Kidney (tissue), 14 donors: ENCODE data around the gene NFATC2IP. TPM values are rescaled to one million over a fixed set of nuclear protein-coding genes. Genes with fewer than 3 reads are reported as not detected.

ENCODE experiments used
- DNase-seq, 5 donors: peaks; one replicate each; pipeline ENCODE4 v3.0.0-alpha.2; 2013 to 2020
- FAIRE-seq: peaks from 2 replicates; lab custom pipeline; 2012; peaks lifted over from hg19 to GRCh38; lab: Jason Lieb, UNC
- H3K27ac ChIP-seq, 2 donors: one replicate each; pipeline ENCODE4 v1.7.0; 2013; ENCODE audit warnings: low read depth in 2 of 2, low read length in 2 of 2, inconsistent platforms in 1 of 2
- H3K27me3 ChIP-seq: one replicate; pipeline ENCODE4 v1.7.1; 2013; ENCODE audit warnings: low read length, inconsistent platforms; ENCODE audit not compliant: control insufficient read depth, insufficient read depth
- H3K36me3 ChIP-seq, 3 donors: one replicate each; pipeline versions ENCODE4 v1.7.0 to v1.7.1; 2013; ENCODE audit warnings: low read length in 3 of 3, control low read depth in 1 of 3, inconsistent platforms in 1 of 3; ENCODE audit not compliant: insufficient read depth in 3 of 3, control insufficient read depth in 2 of 3
- H3K4me1 ChIP-seq, 3 donors: one replicate each; pipeline versions ENCODE4 v1.7.0 to v1.7.1; 2013; ENCODE audit warnings: low read length in 3 of 3, inconsistent platforms in 1 of 3, low read depth in 1 of 3; ENCODE audit not compliant: control insufficient read depth in 2 of 3, insufficient read depth in 2 of 3
- H3K4me3 ChIP-seq, 3 donors: one replicate each; pipeline versions ENCODE4 v1.7.0 to v1.8.1; 2013; ENCODE audit warnings: low read length in 3 of 3, control low read depth in 1 of 3, inconsistent platforms in 1 of 3
- H3K9ac ChIP-seq, 3 donors: one replicate each; pipeline versions ENCODE4 v1.7.0 to v1.7.1; 2013; ENCODE audit warnings: low read length in 3 of 3, control low read depth in 1 of 3, inconsistent platforms in 1 of 3
- H3K9me3 ChIP-seq, 3 donors: one replicate each; pipeline versions ENCODE4 v1.7.0 to v1.7.1; 2013; ENCODE audit warnings: low read length in 3 of 3, control low read depth in 1 of 3, inconsistent platforms in 1 of 3; ENCODE audit not compliant: control insufficient read depth in 2 of 3, insufficient read depth in 1 of 3
- intact Hi-C: fragments of 100-400 bp; cut with DNase I; formaldehyde crosslinking; loops from one replicate; pipeline ENCODE4 v1.11.1; 2022
- polyA plus RNA-seq: library from polyadenylated mRNA; stranded (reverse); fragments of 350-450 nt; fragmentation: Illumina TruSeq; extraction: RNeasy Lipid Tissue Mini Kit (QIAGEN cat#74804); gene quantifications from one replicate; pipeline ENCODE4 v1.2.3, GENCODE V29; 2014; ENCODE audit warnings: low read depth, low replicate concordance; ENCODE audit not compliant: insufficient read depth
- total RNA-seq: library from RNA; stranded (reverse); fragmentation: NEBNext Ultra II Directional; extraction: Animal tissue kit (Norgen Biotek cat#: 25700); gene quantifications from one replicate; pipeline ENCODE4 v1.2.1, GENCODE V29; 2021
- TF ChIP-seq, protein P1 (sequence below): IDR thresholded peaks from 3 replicates; pipeline ENCODE4 v1.5.1; 2012; ENCODE audit warnings: mild to moderate bottlenecking, moderate library complexity, borderline replicate concordance; ENCODE audit not compliant: insufficient read depth; ENCODE audit errors: extremely low read depth
- donor health status: control.
- donor health status: control.
- donor health status: control.
- donor health status: control.
- donor health status: control.
- donor health status: DM: yes; HTN: yes; CAD: no.
- donor health status: Normal renal cell carcinoma (clear cell type).

The NFATC2IP gene
- total and polyA plus RNA-seq, 2 donors from 2014 or later = 8.9 to 31.0 TPM

DNA sequence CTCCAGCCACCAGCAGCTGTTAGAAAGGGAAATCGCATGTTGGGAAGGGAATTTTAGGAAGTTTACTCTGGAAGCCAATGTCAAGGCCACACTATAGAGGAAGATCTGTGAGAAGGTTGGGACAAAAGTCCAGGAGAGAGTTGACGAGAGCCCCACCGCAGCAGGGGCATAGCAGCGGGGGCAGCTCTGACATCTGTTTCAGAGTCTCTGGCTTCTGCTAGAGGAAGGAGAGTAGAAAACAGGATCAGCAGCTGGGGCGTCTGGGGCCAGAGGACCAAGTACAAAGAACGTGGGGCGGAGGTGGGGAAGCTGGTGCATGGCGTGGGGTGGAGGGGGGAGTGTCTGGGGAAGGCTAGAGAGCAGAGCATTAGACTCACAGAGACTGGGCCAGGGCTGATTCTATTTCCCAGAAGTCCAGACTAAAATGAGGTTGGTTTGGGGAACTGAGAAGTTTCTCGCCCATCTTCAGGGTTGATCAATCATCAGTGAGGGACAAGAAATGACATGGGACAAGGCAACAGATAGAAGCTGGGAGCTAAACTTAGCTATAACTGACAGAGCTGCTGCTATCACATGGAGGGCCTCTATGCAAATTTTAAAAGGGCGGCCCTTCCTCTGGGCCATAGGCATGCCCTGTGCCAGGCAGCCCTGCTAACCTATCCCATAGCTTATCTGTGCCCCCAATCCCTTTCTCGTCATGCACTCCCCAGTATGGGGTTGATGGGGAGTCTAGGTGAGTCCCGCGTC lies 26.9 kb upstream of the NFATC2IP start:
- DNase-seq = peak in 1 of 5 donors; percentile 22
- peak overlapping the region in 1 of 3 donors; percentile 26 for H3K9ac ChIP-seq
- intact Hi-C loops = no loop called here
- peak overlapping the region; percentile 34 to 91 (median 56) for H3K4me3 ChIP-seq
- peaks cover 0 to 8% (median 3%) of the 10 kb centered on the region in 3 donors for H3K36me3 ChIP-seq
- TF ChIP-seq, protein P1, sequence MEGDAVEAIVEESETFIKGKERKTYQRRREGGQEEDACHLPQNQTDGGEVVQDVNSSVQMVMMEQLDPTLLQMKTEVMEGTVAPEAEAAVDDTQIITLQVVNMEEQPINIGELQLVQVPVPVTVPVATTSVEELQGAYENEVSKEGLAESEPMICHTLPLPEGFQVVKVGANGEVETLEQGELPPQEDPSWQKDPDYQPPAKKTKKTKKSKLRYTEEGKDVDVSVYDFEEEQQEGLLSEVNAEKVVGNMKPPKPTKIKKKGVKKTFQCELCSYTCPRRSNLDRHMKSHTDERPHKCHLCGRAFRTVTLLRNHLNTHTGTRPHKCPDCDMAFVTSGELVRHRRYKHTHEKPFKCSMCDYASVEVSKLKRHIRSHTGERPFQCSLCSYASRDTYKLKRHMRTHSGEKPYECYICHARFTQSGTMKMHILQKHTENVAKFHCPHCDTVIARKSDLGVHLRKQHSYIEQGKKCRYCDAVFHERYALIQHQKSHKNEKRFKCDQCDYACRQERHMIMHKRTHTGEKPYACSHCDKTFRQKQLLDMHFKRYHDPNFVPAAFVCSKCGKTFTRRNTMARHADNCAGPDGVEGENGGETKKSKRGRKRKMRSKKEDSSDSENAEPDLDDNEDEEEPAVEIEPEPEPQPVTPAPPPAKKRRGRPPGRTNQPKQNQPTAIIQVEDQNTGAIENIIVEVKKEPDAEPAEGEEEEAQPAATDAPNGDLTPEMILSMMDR = no peak
- FAIRE-seq = no peak
- H3K4me1 ChIP-seq = peaks cover 3 to 10% (median 5%) of the 10 kb centered on the region in 3 donors
- peak overlapping the region; percentile 32 to 95 for H3K27ac ChIP-seq
- H3K27me3 ChIP-seq = no peaks in the 10 kb centered on the region
- no peaks in the 10 kb centered on the region for H3K9me3 ChIP-seq

DNA sequence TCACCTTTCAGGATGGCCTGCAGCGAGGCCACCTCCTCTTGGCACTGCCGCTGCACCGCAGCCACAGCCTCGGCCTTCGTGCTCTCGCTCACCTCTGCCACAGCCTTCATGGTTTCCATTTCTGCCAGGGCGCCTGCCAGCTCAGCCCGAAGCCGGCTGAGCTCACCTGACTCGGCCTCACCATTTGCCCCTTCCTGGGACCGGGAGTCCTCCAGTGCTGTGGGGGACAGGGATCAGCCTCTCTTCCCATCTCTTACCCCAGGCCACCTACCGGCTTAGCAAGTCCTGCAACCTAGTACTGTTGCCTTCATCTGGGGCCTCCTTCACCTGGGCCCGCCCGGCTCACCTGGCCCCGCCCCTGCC lies 26.4 kb upstream of the NFATC2IP start:
- FAIRE-seq = no peak
- H3K36me3 ChIP-seq = peaks cover 0 to 3% (median 0%) of the 10 kb centered on the region in 3 donors
- TF ChIP-seq, protein P1 = no peak
- no peaks in the 10 kb centered on the region for H3K27me3 ChIP-seq
- H3K4me1 ChIP-seq = peaks cover 3 to 10% (median 5%) of the 10 kb centered on the region in 3 donors
- peak overlapping the region; percentile 95 to 96 for H3K27ac ChIP-seq
- DNase-seq = no peak
- peak overlapping the region in 1 of 3 donors; percentile 26 for H3K9ac ChIP-seq
- H3K4me3 ChIP-seq = peak overlapping the region; percentile 34 to 91 (median 56)
- no peaks in the 10 kb centered on the region for H3K9me3 ChIP-seq
- intact Hi-C loops = no loop called here

DNA sequence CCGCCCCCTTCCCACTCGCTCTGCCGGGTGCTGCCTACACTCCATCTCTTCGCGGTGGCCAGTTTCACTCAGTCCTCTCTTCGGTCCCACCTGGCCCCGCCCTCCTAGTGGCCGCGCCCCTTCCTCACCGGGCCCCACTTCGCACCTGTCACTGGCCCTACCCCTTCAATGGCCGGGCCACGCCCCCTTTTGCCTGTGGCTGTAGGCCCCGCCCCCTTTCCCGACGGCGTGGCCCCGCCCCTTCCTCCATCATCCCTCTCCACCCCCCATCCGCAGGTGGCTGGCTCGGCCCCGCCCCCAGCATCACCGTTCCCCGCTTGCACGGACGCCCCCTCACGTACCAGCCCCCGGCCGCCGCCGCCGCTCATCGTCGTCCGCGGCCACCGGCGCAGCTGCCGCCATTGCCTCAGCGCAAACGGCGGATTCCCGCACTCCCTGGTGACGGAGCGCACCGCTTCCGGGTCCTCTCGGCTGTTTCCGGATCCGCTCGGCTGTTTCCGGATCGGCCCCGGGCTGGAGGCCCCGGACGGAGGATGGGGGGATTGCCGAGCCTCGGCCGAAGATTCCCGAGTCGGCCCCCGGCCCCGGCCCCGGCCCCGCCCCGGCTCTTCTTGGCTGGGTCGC lies 25.9 kb upstream of the NFATC2IP start, which contains the start of gene RABEP2:
Gene RABEP2, minus strand, starts transcription at position 477 of the 624 bp plus-strand sequence. Its CDS starts 75 bp downstream, at position 402.
- Histone ChIP-seq H3K9me3 (no peaks in the 10 kb centered on the region), H3K36me3 (no peaks in the 10 kb centered on the region), H3K4me1 (peaks cover 3 to 10% (median 5%) of the 10 kb centered on the region in 3 donors), H3K4me3 (peak within 1 kb of the TSS; percentile 87 to 92 (median 91)), H3K27ac (peak within 1 kb of the TSS; percentile 95 to 96), H3K27me3 (no peaks in the 10 kb centered on the region), H3K9ac (peak within 1 kb of the TSS; percentile 70 to 85 (median 84))
- FAIRE-seq (no peak), DNase-seq (peak; percentile 95 to 98 (median 96))
- intact Hi-C loops = no loop called here
- TF ChIP-seq, protein P1 = no peak
